Activated CD4-positive, alpha-beta T cell treated with anti-CD3 and anti-CD28 coated beads, Interleukin-2, amount 50 U/mL, for 4 hours (primary cell): Measurements from ENCODE around the gene ITPK1.
A peak's percentile ranks its signal among the peaks of the same experiment; 100 is the strongest.

ENCODE experiments used
- DNase-seq, 2 experiments: peaks; one replicate each; pipeline ENCODE4 v3.0.0-alpha.2; 2020

Gene ITPK1

GRCh38 chr14:93103392-93104080 lies 12.2 kb downstream of the ITPK1 start:
- DNase-seq: peak; percentile 45 to 47

GRCh38 chr14:93102141-93102540 lies 13.6 kb downstream of the ITPK1 start:
- DNase-seq: no peak

DNA sequence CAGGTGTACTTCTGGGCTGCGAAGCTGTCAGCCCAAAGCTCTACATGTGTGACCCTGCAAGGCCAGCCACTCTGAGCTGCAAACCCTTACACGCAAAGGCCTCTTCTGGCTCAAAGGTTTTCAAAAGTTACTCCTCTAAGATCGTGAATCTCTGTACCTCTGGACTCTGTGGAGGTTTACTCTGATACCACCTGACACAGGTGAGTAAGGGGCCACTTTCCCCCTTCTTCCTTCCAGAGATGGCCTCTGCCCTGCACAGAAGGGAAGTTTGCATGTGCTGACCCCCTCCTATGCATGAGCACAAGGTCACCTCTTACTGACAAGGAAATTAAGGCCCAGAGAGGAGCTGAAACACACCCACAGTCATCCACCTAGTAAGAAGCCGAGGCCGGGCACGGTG lies 14.5 kb downstream of the ITPK1 start:
- DNase-seq: no peak

DNA sequence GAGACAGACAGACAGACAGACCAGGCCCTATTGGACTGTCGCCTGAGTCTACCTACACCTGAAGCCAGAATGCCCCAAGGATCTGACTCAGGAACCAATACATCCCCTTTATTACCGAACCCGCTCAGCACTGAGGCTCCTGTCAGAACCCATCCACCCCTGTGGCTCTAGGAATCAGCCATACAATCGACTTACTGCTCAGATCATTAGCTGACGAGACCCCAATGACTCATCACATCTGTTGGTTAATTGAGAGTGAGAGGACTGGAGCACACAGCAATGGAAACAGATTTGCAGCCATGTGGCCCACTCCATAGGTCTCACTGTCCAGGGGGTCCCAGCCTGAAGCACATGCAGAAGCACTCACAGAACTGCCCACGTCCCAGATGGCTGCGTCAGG lies 15.2 kb downstream of the ITPK1 start:
- DNase-seq: no peak

- no peak for DNase-seq
Measured at GRCh38 chr14:93100100-93100499, 15.6 kb downstream of the ITPK1 start.

DNA sequence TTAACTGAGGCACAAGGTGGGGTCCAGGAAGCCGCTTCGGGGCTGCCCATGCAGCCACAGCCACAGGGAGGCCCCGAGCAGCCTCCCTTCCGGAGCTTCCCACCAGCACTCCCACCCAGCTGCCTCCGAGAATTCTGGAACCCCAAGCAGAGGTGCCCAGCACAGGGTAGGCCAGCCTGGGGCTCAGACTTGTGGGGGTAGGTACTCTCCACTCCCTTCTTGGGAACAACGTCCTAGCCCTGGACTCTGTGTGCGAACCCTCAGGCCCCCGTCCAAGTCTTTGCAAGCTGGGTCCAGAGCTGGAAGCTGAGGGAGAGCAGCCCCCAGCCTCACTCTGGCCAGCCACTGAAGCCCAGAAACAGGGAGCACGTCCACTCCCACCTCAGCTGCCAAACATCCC lies 16.1 kb downstream of the ITPK1 start:
- DNase-seq: no peak

DNA sequence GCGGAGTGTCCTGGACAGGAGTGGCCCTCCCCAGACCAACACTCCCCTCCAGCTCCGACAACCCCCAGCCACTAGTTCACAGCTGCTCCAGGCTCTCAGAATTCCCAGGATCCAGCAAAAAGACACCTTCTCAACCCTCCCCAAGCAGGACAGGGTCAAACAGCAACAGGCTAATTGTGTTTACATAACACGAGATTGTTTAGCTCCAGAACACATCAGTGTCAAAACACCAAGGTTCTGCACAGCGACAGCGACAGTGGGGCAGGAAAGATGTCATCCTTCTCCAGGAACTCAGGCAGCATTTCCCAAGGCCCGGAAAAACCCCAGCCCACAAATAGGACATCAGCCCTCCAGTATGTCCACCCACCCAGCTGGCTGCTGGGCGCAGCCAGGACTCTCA lies 16.5 kb downstream of the ITPK1 start:
- no peak for DNase-seq

DNA sequence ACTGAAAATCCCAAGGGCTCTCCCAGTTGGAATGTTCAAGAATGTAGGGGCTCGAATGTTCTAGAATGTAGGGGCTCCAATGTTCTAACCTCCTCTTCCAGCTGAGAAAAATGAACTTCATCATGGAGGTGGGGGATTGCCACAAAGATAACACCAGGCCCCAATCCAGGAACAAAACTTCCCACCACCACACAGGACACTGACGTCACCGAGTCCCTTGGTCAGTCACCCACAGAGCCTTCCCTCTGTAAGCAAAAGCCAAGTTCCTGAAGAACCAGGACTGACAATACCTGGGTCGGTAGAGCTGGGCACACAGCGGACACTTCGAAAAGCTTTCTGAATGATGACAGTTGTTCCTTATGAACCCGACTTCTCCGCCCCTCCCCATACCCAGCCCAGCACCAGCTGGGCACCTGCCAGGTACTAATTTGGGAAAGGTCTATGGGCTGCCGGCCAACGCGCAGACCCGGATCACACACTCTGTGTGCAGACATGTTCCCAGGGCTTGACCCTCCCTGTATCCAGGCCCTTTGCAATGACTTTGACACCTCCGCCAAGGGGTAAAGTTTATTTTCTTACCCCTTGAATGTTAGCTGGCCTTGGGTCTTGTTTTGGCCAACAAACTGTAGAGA lies 18.9 kb downstream of the ITPK1 start:
- no peak for DNase-seq

GRCh38 chr14:93095742-93096510 lies 19.8 kb downstream of the ITPK1 start:
- no peak for DNase-seq

- no peak for DNase-seq
Measured at GRCh38 chr14:93094121-93094918, 21.4 kb downstream of the ITPK1 start.

DNA sequence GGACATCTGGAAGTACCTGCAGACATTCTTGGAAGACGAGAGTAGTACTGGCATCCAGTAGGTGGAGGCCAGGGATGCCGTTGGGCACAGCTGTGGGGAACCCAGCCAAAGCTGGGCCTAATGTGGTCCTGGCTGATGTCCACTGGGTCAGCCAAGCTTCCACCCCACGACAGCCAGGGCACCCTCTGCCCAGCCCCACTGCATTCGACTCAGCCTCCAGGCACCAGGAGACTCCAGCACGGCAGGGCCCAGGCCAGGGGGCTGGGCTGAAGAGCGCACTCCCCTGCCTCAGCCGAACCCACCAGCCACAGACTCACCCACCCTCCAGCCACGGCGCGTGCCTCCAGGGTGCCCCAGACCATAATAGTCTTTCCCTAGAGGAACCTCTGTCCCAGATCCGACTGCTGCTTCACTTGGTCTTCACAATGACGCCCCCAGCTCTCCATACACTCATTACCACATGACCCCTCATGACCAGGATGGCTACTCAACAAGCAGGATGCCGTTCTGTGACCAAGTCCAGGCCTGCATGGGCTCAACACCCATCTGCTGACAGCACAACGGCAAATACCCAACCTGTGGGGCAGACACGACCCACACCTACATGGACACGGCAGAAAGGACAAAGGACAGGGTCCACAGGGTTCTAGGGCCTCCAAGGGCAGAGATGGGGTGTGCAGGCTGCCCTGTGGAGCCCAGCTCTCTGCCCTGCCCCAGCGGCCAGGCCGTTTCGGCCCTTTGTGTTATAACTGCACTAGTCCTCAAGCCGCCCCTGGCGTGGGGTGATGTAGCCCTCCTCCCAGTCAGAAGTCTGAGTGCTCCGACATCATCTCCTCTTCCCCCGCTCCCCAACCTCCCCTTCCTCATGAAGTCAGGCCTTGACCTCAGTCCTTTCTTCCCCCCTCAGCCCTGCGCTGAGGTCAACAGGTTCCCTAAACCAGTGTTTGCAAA lies 22.8 kb downstream of the ITPK1 start:
- DNase-seq: no peak

DNA sequence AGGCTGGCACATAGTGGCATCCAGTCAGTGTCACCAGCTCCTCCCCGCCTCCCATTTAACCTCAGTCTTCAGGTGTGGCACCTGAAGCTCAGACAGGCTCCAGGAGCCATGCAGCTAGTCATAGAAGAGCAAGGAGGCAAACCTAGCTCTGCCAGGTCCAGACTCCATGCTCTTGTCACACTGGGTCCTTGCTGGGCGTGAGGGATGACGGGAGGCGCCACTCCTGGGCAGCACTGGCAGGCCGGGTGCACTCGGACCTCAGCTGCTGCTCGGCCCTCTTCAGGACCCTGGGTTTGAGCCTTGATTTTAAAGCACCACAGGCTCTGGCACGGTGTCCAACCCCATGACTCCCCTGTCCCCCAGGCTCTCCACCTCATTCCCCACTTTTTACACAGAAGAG lies 24.1 kb downstream of the ITPK1 start:
- no peak for DNase-seq

DNA sequence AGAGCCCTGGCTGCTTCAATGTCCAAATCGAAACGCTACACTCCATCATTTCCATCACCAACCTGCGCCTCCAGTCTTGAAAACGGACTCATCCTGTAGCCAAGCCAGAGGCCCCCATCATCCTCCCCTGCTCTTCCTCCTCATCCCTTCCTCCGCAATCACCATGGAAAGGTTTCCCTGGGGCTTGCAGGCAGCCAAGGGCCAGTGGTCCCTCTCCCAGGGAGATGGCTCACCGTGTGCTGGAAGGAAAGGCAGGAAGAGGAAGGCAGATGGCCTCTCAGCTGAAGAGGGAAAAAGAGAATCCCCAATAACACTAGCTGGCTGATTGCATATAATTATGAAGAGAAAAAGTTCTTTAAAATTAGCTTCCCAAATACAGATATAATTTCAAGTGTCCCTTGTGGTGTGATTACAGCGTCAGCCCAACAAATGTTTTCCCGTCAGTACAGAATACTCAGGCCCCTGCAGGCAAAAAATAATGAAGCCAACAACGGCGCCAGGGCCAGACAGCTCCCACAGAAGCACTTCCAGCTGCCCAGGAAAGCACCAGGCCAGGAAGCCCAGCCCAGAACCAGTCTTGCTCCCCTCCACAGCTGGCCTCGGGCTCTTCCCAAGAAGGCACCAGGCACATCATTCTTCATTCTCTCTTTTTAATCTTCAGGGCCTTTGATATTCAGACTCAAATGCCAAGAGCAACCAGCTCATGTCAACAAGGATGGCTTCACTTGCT lies 24.7 kb downstream of the ITPK1 start:
- no peak for DNase-seq

- no peak for DNase-seq
Measured at GRCh38 chr14:93089521-93090269, 26.0 kb downstream of the ITPK1 start.

GRCh38 chr14:93086441-93087055 lies 29.2 kb downstream of the ITPK1 start:
- DNase-seq: no peak

DNA sequence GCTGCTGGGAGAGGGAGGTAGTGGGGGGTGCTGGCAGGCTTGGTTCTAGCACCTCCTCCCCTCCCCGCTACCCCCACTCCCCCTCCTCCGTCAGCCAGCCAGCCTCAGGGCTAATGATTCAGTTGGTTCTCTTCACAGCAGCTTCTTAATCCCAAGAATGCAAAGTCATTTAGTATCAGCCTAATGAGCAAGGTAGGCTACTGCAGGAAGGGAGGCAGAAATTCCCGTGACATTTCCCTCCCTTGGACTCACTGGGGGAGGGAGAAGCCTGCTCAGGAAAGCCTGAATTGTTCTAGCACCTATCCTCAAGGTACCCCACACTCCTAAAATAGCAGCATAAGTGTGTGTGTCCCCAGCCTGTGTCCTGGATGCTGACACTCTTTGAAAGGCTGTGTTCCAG lies 29.8 kb downstream of the ITPK1 start:
- no peak for DNase-seq

DNA sequence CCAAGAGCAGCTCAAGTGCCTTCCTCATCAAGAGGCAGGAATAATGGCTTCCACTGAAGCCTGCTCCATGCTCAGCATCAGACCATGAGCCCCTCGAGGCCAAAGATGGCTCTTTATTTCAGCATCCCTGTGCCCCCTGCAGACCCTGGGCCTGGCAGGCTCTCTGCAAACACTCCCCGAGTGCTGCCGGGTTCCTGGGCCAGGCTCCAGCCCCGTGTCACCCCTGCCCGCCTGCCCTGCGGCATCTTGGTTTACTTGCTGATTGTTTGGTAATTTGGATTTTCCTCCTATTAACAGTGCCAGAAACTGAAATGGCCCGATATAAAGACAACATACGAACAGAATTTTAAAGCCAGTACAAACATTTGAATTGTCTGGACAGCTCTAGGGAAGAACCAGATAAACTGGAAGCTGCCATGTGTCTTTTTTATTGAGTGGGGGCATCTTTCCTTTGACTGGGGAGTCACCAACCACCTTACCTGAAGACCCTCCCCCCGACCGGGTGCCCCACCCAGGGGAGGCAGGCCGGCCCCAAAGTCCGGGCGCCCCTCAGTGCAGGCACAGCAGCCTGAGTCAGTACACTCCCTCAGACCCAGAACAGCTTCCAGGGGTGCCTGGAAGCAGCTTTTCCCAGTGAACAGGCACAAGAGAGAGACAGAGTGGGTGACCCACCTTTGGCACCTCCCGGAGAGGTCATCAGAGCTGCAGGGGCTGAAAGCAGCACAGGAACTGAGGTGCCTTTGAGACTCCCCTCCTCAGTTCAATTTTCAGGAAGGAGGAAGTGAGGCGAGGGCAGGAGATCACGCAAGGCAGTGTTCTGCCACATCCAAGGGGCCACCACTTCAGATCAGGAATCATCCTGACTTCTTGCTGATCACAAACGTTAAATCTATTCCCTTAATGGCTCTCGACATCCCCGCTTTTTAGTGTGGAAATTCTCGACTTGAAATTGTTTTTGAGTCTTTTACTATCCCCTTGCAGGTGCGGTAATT lies 30.6 kb downstream of the ITPK1 start:
- DNase-seq: no peak

- DNase-seq: no peak
Measured at GRCh38 chr14:93084402-93084801, 31.3 kb downstream of the ITPK1 start.

DNA sequence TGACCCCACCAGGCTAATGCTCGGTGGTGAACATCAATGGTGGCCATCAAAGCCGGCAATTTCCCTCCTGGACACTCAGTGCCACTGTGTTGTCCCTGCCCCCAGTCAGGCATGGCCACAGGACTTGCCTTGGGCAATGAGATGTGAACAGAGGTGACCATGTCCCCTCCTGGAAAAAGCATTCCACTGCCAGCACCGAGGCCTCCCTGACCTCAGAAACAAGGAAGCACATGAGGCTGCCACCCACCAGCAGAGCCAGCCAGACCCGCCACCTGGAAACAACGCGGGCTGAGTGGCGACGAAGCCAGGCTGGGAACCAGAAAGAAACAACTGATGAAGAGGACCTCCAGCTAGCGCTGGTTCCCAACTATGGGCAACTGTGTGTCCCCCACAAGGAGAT lies 31.8 kb downstream of the ITPK1 start:
- DNase-seq: no peak
